BE2C (cell line): ENCODE data around the gene PEX5L. TPM values are rescaled to one million over a fixed set of nuclear protein-coding genes. Genes with fewer than 3 reads are reported as not detected.

Source experiments
- DNase-seq: peaks from one replicate; pipeline ENCODE4 v3.0.0-alpha.2; 2020
- H3K27me3 ChIP-seq: fragments of 250-450 bp; sonication (Bioruptor Pico); 2 replicates; pipeline ENCODE4 v1.5.1; 2020; ENCODE audit warnings: mild to moderate bottlenecking
- H3K36me3 ChIP-seq: fragments of 250-450 bp; sonication (Bioruptor Pico); 2 replicates; pipeline ENCODE4 v1.5.1; 2020; ENCODE audit warnings: mild to moderate bottlenecking
- H3K4me1 ChIP-seq: fragments of 250-450 bp; sonication (Bioruptor Pico); 2 replicates; pipeline ENCODE4 v1.5.1; 2020
- H3K4me3 ChIP-seq: 2 replicates; pipeline ENCODE4 v1.5.1; 2011; ENCODE audit warnings: low read depth, low read length
- H3K9me3 ChIP-seq: fragments of 250-450 bp; sonication (Bioruptor Pico); 2 replicates; pipeline ENCODE4 v1.5.1; 2020
- CTCF ChIP-seq: IDR thresholded peaks from 2 replicates; pipeline ENCODE4 v1.5.1; 2012; ENCODE audit warnings: mild to moderate bottlenecking, low read depth, low read length
- polyA plus RNA-seq: library from polyadenylated mRNA; unstranded; fragments of >200 nt; gene quantifications from one replicate; pipeline ENCODE4 v1.2.1, GENCODE V29; 2012; ENCODE audit warnings: low read depth, missing spikeins; ENCODE audit not compliant: insufficient read length, insufficient read depth

PEX5L gene
- 0.56 TPM for polyA plus RNA-seq

GRCh38 chr3:180036671-180037455 lies at the start of gene PEX5L:
PEX5L (minus strand) TSS chr3:180036937; CDS start chr3:180036599, 338 bp downstream.
- no peaks in the 10 kb centered on the region for H3K9me3 ChIP-seq
- no peak for TF ChIP-seq CTCF
- no peaks in the 10 kb centered on the region for H3K4me1 ChIP-seq
- peak; percentile 74 for DNase-seq
- H3K27me3 ChIP-seq = peaks cover 57% of the 10 kb centered on the region
- no peaks in the 10 kb centered on the region for H3K36me3 ChIP-seq
- H3K4me3 ChIP-seq = peak within 1 kb of the TSS; percentile 68

- Histone ChIP-seq H3K36me3 (no peaks in the 10 kb centered on the region), H3K9me3 (no peaks in the 10 kb centered on the region), H3K27me3 (no peaks in the 10 kb centered on the region), H3K4me1 (no peaks in the 10 kb centered on the region), H3K4me3 (no peak overlapping the region)
- DNase-seq = no peak
- no peak for TF ChIP-seq CTCF
These were observed 48.5 kb upstream of the PEX5L start for GRCh38 chr3:180085122-180085710.

GRCh38 chr3:180082699-180083098 lies 46.0 kb upstream of the PEX5L start:
- Histone ChIP-seq H3K27me3 (no peaks in the 10 kb centered on the region), H3K4me3 (no peak overlapping the region), H3K36me3 (no peaks in the 10 kb centered on the region), H3K9me3 (no peaks in the 10 kb centered on the region), H3K4me1 (no peaks in the 10 kb centered on the region)
- DNase-seq = no peak
- TF ChIP-seq CTCF = no peak

GRCh38 chr3:180078592-180078991 lies 41.9 kb upstream of the PEX5L start:
- H3K36me3 ChIP-seq = no peaks in the 10 kb centered on the region
- no peaks in the 10 kb centered on the region for H3K4me1 ChIP-seq
- DNase-seq = no peak
- H3K27me3 ChIP-seq = no peaks in the 10 kb centered on the region
- no peak overlapping the region for H3K4me3 ChIP-seq
- no peaks in the 10 kb centered on the region for H3K9me3 ChIP-seq
- no peak for TF ChIP-seq CTCF

- no peaks in the 10 kb centered on the region for H3K36me3 ChIP-seq
- no peak overlapping the region for H3K4me3 ChIP-seq
- no peak for DNase-seq
- H3K9me3 ChIP-seq = no peaks in the 10 kb centered on the region
- H3K27me3 ChIP-seq = no peaks in the 10 kb centered on the region
- TF ChIP-seq CTCF = no peak
- no peaks in the 10 kb centered on the region for H3K4me1 ChIP-seq
These were observed 36.8 kb upstream of the PEX5L start for GRCh38 chr3:180073561-180073960.

GRCh38 chr3:180072786-180073185 lies 36.0 kb upstream of the PEX5L start:
- Histone ChIP-seq H3K9me3 (no peaks in the 10 kb centered on the region), H3K4me1 (no peaks in the 10 kb centered on the region), H3K4me3 (no peak overlapping the region), H3K36me3 (no peaks in the 10 kb centered on the region), H3K27me3 (no peaks in the 10 kb centered on the region)
- DNase-seq = no peak
- no peak for TF ChIP-seq CTCF
